Neuronal stem cell (in vitro differentiated cells): ENCODE data around the gene TLCD3B.

Experiments
- DNase-seq: peaks from one replicate; pipeline ENCODE4 v3.0.0-alpha.2; 2013; ENCODE audit warnings: low spot score
- H2AFZ ChIP-seq: one replicate; pipeline ENCODE4 v1.6.1; 2013; ENCODE audit warnings: mild to moderate bottlenecking, low read length, inconsistent platforms
- H2AK5ac ChIP-seq: 2 replicates; pipeline ENCODE4 v1.6.1; 2013; ENCODE audit warnings: low read depth, mild to moderate bottlenecking, inconsistent platforms, low read length, moderate library complexity, mixed read lengths
- H2BK120ac ChIP-seq: 2 replicates; pipeline ENCODE4 v1.6.1; 2013; ENCODE audit warnings: low read depth, mild to moderate bottlenecking, inconsistent platforms, low read length, moderate library complexity, mixed read lengths
- H2BK12ac ChIP-seq: one replicate; pipeline ENCODE4 v1.6.1; 2013; ENCODE audit warnings: low read length, inconsistent platforms
- H2BK15ac ChIP-seq: 2 replicates; pipeline ENCODE4 v1.6.1; 2013; ENCODE audit warnings: mild to moderate bottlenecking, low read length, inconsistent platforms, mixed read lengths
- H2BK5ac ChIP-seq: one replicate; pipeline ENCODE4 v1.6.1; 2013; ENCODE audit warnings: inconsistent platforms, mild to moderate bottlenecking, low read length, moderate library complexity
- H3K14ac ChIP-seq: one replicate; pipeline ENCODE4 v1.6.1; 2013; ENCODE audit warnings: low read length, inconsistent platforms
- H3K18ac ChIP-seq: 2 replicates; pipeline ENCODE4 v1.6.1; 2013; ENCODE audit warnings: low read length, inconsistent platforms
- H3K23ac ChIP-seq: 2 replicates; pipeline ENCODE4 v1.6.1; 2013; ENCODE audit warnings: low read depth, mild to moderate bottlenecking, mixed read lengths, low read length, inconsistent platforms; ENCODE audit not compliant: poor library complexity
- H3K27ac ChIP-seq: replicated peaks from 3 replicates; pipeline ENCODE4 v1.5.1; 2013; ENCODE audit warnings: low read length, inconsistent platforms
- H3K27me3 ChIP-seq, 3 experiments: 2 replicates each; pipeline ENCODE4 v1.6.1; 2013; ENCODE audit warnings: low read length in 3 of 3, mild to moderate bottlenecking in 2 of 3, inconsistent platforms in 1 of 3, low read depth in 1 of 3, mixed read lengths in 1 of 3, moderate library complexity in 1 of 3; ENCODE audit not compliant: control insufficient read depth in 3 of 3, insufficient read depth in 3 of 3
- H3K36me3 ChIP-seq, 2 donors: replicated peaks in 1 of 2; 2 replicates each; pipeline ENCODE4 v1.6.1; 2013; ENCODE audit warnings: low read length in 2 of 2; ENCODE audit not compliant: control insufficient read depth in 2 of 2, insufficient read depth in 2 of 2
- H3K4ac ChIP-seq: 2 replicates; pipeline ENCODE4 v1.6.1; 2013; ENCODE audit warnings: inconsistent platforms, mild to moderate bottlenecking, low read length, moderate library complexity
- H3K4me1 ChIP-seq, 2 donors: 1 replicate in 1 of 2; 2 replicates in 1 of 2; pipeline ENCODE4 v1.6.1; 2013; ENCODE audit warnings: low read length in 2 of 2, low read depth in 1 of 2; ENCODE audit not compliant: control insufficient read depth in 2 of 2, insufficient read depth in 1 of 2
- H3K4me2 ChIP-seq: one replicate; pipeline ENCODE4 v1.6.1; 2013; ENCODE audit warnings: mild to moderate bottlenecking, low read length, inconsistent platforms; ENCODE audit not compliant: insufficient read depth, poor library complexity, severe bottlenecking
- H3K4me3 ChIP-seq, 2 donors: 2 replicates each; pipeline ENCODE4 v1.5.1; 2013; ENCODE audit warnings: low read length in 2 of 2, mild to moderate bottlenecking in 2 of 2, inconsistent platforms in 1 of 2, moderate library complexity in 1 of 2
- H3K79me1 ChIP-seq: one replicate; pipeline ENCODE4 v1.6.1; 2013; ENCODE audit warnings: low read depth, mild to moderate bottlenecking, inconsistent platforms, low read length, moderate library complexity
- H3K9ac ChIP-seq: one replicate; pipeline ENCODE4 v1.6.1; 2013; ENCODE audit warnings: mild to moderate bottlenecking, low read depth, low read length, inconsistent platforms; ENCODE audit not compliant: poor library complexity
- H3K9me3 ChIP-seq, 2 donors: replicated peaks in 1 of 2; 2 replicates each; pipeline versions ENCODE3 to v1.6.1; 2013; ENCODE audit warnings: low read length in 2 of 2, mild to moderate bottlenecking in 2 of 2, inconsistent platforms in 1 of 2, low read depth in 1 of 2, mixed read lengths in 1 of 2, moderate library complexity in 1 of 2; ENCODE audit not compliant: control insufficient read depth in 2 of 2, insufficient read depth in 1 of 2
- H4K8ac ChIP-seq: one replicate; pipeline ENCODE4 v1.6.1; 2013; ENCODE audit warnings: low read depth, mild to moderate bottlenecking, inconsistent platforms, low read length, moderate library complexity
- H4K91ac ChIP-seq: one replicate; pipeline ENCODE4 v1.6.1; 2013; ENCODE audit warnings: low read length, low read depth, mild to moderate bottlenecking, inconsistent platforms; ENCODE audit not compliant: poor library complexity
- WGBS, 2 donors: extraction: QIAGEN DNeasy Blood & Tissue Kit; methylation state at CpG; one replicate each; pipeline ENCODE4 v1.1.7; 2013; ENCODE audit warnings: missing lambda C conversion rate in 2 of 2, mixed read lengths in 1 of 2; ENCODE audit not compliant: insufficient read length in 2 of 2, insufficient replicate concordance in 1 of 2; ENCODE audit errors: extremely low coverage in 2 of 2; 5-methylcytosine and 5-hydroxymethylcytosine counted together

Gene TLCD3B

GRCh38 chr16:30076276-30076791, 45.3 kb upstream of the TLCD3B start:
- H3K27ac ChIP-seq: no peak overlapping the region
- peak overlapping the region; percentile 13 for H2BK15ac ChIP-seq
- no peak overlapping the region for H3K4ac ChIP-seq
- peak overlapping the region; percentile 78 for H3K14ac ChIP-seq
- peak overlapping the region; percentile 92 for H3K4me2 ChIP-seq
- no peak overlapping the region for H2BK12ac ChIP-seq
- H3K23ac ChIP-seq: peak overlapping the region; percentile 98
- peak overlapping the region; percentile 91 for H2BK5ac ChIP-seq
- H2AK5ac ChIP-seq: peak overlapping the region; percentile 95
- peaks cover 34 to 62% of the 10 kb centered on the region in 2 donors for H3K36me3 ChIP-seq
- no peaks in the 10 kb centered on the region for H3K9me3 ChIP-seq
- no peak for DNase-seq
- peak overlapping the region; percentile 95 for H2AFZ ChIP-seq
- H3K9ac ChIP-seq: peak overlapping the region; percentile 98
- no peak overlapping the region for H2BK120ac ChIP-seq
- H3K4me1 ChIP-seq: peaks cover 4 to 6% of the 10 kb centered on the region in 2 donors
- no peak overlapping the region for H4K8ac ChIP-seq
- H3K18ac ChIP-seq: peak overlapping the region; percentile 76
- H3K79me1 ChIP-seq: peaks cover 19% of the 10 kb centered on the region
- peaks cover 0 to 2% (median 0%) of the 10 kb centered on the region in 3 experiments for H3K27me3 ChIP-seq
- no CpG with 5 or more reads among the region's 33 CpGs for WGBS, 2 donors
- H3K4me3 ChIP-seq: peak overlapping the region; percentile 96 to 97
- no peak overlapping the region for H4K91ac ChIP-seq

- no CpG with 5 or more reads among the region's 67 CpGs for WGBS, 2 donors
These were observed 44.6 kb upstream of the TLCD3B start, which contains the start of gene PPP4C for GRCh38 chr16:30075503-30076275. Gene PPP4C (plus strand): TSS chr16:30075994. CDS start chr16:30076378, 384 bp downstream.

GRCh38 chr16:30070490-30070889, 39.4 kb upstream of the TLCD3B start:
- H3K4me1 ChIP-seq: peaks cover 4 to 14% of the 10 kb centered on the region in 2 donors

More at GRCh38 chr16:30075503-30076275, 44.6 kb upstream of the TLCD3B start, which contains the start of gene PPP4C:
- H3K4me3 ChIP-seq: peak within 1 kb of the TSS; percentile 96 to 97
- peak within 1 kb of the TSS; percentile 98 for H3K23ac ChIP-seq
- H3K14ac ChIP-seq: peak within 1 kb of the TSS; percentile 78
- peak within 1 kb of the TSS; percentile 95 for H2AK5ac ChIP-seq
- DNase-seq: peak; percentile 78
- H2BK120ac ChIP-seq: no peak within 1 kb of the TSS
- no peak within 1 kb of the TSS for H4K8ac ChIP-seq
- H3K27ac ChIP-seq: peak within 1 kb of the TSS; percentile 77
- peaks cover 0 to 2% (median 0%) of the 10 kb centered on the region in 3 experiments for H3K27me3 ChIP-seq
- H3K4me2 ChIP-seq: peak within 1 kb of the TSS; percentile 92
- H2BK15ac ChIP-seq: peak within 1 kb of the TSS; percentile 13
- H2BK12ac ChIP-seq: no peak within 1 kb of the TSS
- peaks cover 19% of the 10 kb centered on the region for H3K79me1 ChIP-seq
- peak within 1 kb of the TSS; percentile 91 for H2BK5ac ChIP-seq
- H3K18ac ChIP-seq: peak within 1 kb of the TSS; percentile 97
- H4K91ac ChIP-seq: no peak within 1 kb of the TSS
- no peaks in the 10 kb centered on the region for H3K9me3 ChIP-seq
- no peak within 1 kb of the TSS for H3K4ac ChIP-seq
- peaks cover 4 to 6% of the 10 kb centered on the region in 2 donors for H3K4me1 ChIP-seq
- peak within 1 kb of the TSS; percentile 95 for H2AFZ ChIP-seq
- H3K9ac ChIP-seq: peak within 1 kb of the TSS; percentile 98
- H3K36me3 ChIP-seq: peaks cover 31 to 62% of the 10 kb centered on the region in 2 donors

More at GRCh38 chr16:30070490-30070889, 39.4 kb upstream of the TLCD3B start:
- H3K79me1 ChIP-seq: peaks cover 17% of the 10 kb centered on the region
- H3K14ac ChIP-seq: no peak overlapping the region
- H3K36me3 ChIP-seq: peaks cover 40 to 69% of the 10 kb centered on the region in 2 donors
- no peaks in the 10 kb centered on the region for H3K27me3 ChIP-seq
- H3K18ac ChIP-seq: no peak overlapping the region
- H3K4me3 ChIP-seq: no peak overlapping the region
- no peak overlapping the region for H2BK5ac ChIP-seq
- no peak overlapping the region for H2BK120ac ChIP-seq
- no peak overlapping the region for H2AK5ac ChIP-seq
- H3K23ac ChIP-seq: no peak overlapping the region
- no peak overlapping the region for H3K27ac ChIP-seq
- H2BK12ac ChIP-seq: no peak overlapping the region
- H4K91ac ChIP-seq: no peak overlapping the region
- H3K4ac ChIP-seq: no peak overlapping the region
- no peaks in the 10 kb centered on the region for H3K9me3 ChIP-seq
- DNase-seq: no peak
- H2AFZ ChIP-seq: no peak overlapping the region
- H3K4me2 ChIP-seq: no peak overlapping the region
- no peak overlapping the region for H3K9ac ChIP-seq
- H2BK15ac ChIP-seq: no peak overlapping the region
- no peak overlapping the region for H4K8ac ChIP-seq
